Ascending aorta (tissue), 2 donors: ENCODE results near the gene GFPT2. TPM values are rescaled to one million over a fixed set of nuclear protein-coding genes. Genes with fewer than 3 reads are reported as not detected.

Experiments
- DNase-seq, 2 donors: peaks; one replicate each; pipeline ENCODE4 v3.0.0-alpha.2; 2019; ENCODE audit warnings: low spot score in 2 of 2
- H3K27ac ChIP-seq, 2 donors: fragments of 200-600 bp; sonication (generic); one replicate each; pipeline ENCODE4 v1.5.1; 2016 to 2017; ENCODE audit warnings: mild to moderate bottlenecking in 1 of 2
- H3K27me3 ChIP-seq: fragments of 200-600 bp; sonication (generic); one replicate; pipeline ENCODE4 v1.5.1; 2017
- H3K36me3 ChIP-seq, 2 donors: fragments of 200-600 bp; sonication (generic); one replicate each; pipeline ENCODE4 v1.5.1; 2016
- H3K4me1 ChIP-seq, 2 donors: fragments of 200-600 bp; sonication (generic); one replicate each; pipeline ENCODE4 v1.5.1; 2016 to 2017; ENCODE audit warnings: mild to moderate bottlenecking in 1 of 2
- H3K4me3 ChIP-seq, 2 donors: fragments of 200-600 bp; sonication (generic); one replicate each; pipeline ENCODE4 v1.5.1; 2016 to 2017; ENCODE audit warnings: mild to moderate bottlenecking in 1 of 2
- H3K9me3 ChIP-seq, 2 donors: fragments of 200-600 bp; sonication (generic); one replicate each; pipeline ENCODE4 v1.5.1; 2016
- intact Hi-C: fragments of 100-400 bp; cut with DNase I; formaldehyde crosslinking; loops from one replicate; pipeline ENCODE4 v1.15.1; 2023
- total RNA-seq: library from RNA; depleted of rRNA; stranded (reverse); fragments of >200 nt; gene quantifications from one replicate; pipeline ENCODE4 v1.1.0, GENCODE V29; 2016
- TF ChIP-seq, protein P1 (sequence below), 3 experiments: fragments of 200-600 bp in 2 of 3; fragments of 450-650 bp in 1 of 3; sonication (generic) in 2 of 3; IDR thresholded peaks; one replicate each; pipeline ENCODE4 v1.5.1; 2016 to 2019; ENCODE audit warnings: antibody characterized with exemption in 3 of 3, mild to moderate bottlenecking in 1 of 3, moderate library complexity in 1 of 3

GFPT2 gene
- total RNA-seq, 1 donor from 2014 or later = 25.2 TPM

DNA sequence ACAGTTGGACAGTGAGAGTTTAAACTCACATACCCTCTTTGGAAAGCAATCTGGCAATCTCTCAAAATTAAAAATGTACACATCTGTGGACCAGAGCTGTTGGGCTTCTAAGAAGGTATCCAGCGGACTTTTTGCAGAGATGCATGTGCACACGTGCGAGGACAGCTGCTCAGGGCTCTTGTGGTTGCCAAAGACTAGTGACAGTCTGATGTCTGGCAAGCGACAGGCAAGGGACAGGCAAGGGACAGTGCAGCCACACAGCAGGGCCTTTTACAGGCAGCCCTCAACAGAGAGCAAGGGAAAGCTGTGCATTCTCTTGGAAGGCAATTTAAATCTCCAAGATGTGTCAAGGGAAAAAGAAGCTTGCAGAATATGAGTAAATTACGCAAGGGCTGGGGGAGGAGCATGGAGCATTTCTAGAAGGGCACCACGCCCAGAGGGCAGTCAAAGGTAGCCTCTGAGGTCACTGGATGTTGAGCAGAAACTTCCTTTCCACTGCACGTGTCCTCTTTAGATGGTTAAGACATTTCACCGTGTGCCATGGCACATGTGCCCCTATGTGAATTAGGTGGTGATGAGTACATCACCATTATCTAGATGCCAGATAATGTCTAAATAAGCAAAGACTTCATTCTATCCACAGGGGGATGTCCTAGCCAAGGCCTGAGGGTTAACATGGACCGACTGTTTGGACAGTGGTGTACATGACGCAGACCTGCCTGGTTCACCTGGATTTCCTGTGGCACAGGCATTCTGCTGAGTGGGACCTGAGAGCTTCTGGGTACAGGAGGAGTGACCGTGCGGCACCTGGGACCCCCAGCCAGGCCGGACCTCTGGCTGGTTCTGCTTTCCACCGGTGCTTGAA lies 9.1 kb downstream of the GFPT2 start:
- no peak for DNase-seq
- H3K9me3 ChIP-seq = no peaks in the 10 kb centered on the region
- TF ChIP-seq, protein P1, sequence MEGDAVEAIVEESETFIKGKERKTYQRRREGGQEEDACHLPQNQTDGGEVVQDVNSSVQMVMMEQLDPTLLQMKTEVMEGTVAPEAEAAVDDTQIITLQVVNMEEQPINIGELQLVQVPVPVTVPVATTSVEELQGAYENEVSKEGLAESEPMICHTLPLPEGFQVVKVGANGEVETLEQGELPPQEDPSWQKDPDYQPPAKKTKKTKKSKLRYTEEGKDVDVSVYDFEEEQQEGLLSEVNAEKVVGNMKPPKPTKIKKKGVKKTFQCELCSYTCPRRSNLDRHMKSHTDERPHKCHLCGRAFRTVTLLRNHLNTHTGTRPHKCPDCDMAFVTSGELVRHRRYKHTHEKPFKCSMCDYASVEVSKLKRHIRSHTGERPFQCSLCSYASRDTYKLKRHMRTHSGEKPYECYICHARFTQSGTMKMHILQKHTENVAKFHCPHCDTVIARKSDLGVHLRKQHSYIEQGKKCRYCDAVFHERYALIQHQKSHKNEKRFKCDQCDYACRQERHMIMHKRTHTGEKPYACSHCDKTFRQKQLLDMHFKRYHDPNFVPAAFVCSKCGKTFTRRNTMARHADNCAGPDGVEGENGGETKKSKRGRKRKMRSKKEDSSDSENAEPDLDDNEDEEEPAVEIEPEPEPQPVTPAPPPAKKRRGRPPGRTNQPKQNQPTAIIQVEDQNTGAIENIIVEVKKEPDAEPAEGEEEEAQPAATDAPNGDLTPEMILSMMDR (IDR thresholded peaks at IDR 0.05) = no peak
- intact Hi-C loops = no loop called here
- H3K4me1 ChIP-seq = peaks cover 0 to 4% of the 10 kb centered on the region in 2 donors
- no peaks in the 10 kb centered on the region for H3K27me3 ChIP-seq
- no peak overlapping the region for H3K27ac ChIP-seq
- H3K4me3 ChIP-seq = no peak overlapping the region
- H3K36me3 ChIP-seq = no peaks in the 10 kb centered on the region

DNA sequence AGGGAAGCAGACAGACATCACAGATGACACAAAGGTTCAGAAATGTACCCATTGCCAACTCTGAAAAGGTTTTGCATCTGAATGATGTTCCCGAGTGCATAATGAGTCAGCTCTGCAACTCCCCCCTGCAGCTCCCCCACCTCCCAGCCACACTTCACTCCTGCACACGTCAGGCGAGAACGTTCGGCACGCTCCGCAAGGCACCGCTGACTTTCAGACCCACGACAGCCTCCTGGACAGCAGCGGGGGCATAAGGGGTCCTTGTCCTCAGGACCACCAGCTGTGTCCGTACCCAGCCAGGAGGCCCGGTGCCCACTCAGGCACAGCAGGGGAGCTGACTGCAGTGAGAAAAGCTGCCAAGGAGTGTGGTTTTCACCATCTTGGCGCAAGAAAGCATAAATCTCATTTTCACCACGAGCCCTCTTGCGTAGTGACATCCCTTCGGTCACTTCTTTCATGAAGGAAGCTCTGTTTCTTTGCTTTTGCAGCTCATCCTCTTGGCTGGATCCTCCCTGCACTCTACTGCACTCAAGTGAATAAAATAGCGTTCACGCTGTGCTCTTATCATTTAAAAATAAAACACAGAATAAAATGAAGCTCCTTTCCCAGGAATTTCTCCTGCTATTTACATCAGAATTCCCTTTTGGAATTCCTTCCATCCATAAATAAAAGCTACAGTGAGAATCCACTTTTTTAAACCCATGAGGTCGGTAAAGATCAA lies 9.9 kb downstream of the GFPT2 start:
- H3K4me3 ChIP-seq = no peak overlapping the region
- DNase-seq = no peak
- intact Hi-C loops = no loop called here

DNA sequence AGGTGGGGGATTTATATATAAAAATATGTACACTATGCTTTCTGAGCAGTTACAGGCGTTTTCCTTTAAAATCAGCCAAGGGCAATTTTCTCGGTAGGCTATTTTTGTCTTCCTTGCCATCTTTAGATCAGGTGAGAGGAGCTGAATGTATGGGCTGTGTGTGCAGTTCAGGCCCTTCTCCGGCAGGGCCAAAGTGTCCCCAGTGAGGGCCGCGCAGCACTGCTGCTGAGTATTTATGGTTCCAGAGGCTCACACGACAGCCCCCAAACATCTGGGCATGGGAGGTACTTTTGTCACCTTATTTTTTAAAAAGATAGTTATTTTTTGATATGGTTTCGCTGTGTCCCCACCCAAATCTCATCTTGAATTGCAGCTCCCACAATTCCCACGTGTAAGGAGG lies 11.5 kb downstream of the GFPT2 start:
- TF ChIP-seq, protein P1 (IDR thresholded peaks at IDR 0.05) = no peak
- intact Hi-C loops = no loop called here
- Histone ChIP-seq H3K4me1 (peaks cover 0 to 4% of the 10 kb centered on the region in 2 donors), H3K27ac (no peak overlapping the region), H3K27me3 (no peaks in the 10 kb centered on the region), H3K9me3 (no peaks in the 10 kb centered on the region), H3K4me3 (no peak overlapping the region), H3K36me3 (peaks cover 0 to 6% of the 10 kb centered on the region in 2 donors)
- DNase-seq = no peak

More for the DNA sequence above, 9.9 kb downstream of the GFPT2 start:
- no peak overlapping the region for H3K27ac ChIP-seq
- no peaks in the 10 kb centered on the region for H3K36me3 ChIP-seq
- no peaks in the 10 kb centered on the region for H3K9me3 ChIP-seq
- TF ChIP-seq, protein P1 (IDR thresholded peaks at IDR 0.05) = no peak
- peaks cover 0 to 4% of the 10 kb centered on the region in 2 donors for H3K4me1 ChIP-seq
- H3K27me3 ChIP-seq = no peaks in the 10 kb centered on the region

DNA sequence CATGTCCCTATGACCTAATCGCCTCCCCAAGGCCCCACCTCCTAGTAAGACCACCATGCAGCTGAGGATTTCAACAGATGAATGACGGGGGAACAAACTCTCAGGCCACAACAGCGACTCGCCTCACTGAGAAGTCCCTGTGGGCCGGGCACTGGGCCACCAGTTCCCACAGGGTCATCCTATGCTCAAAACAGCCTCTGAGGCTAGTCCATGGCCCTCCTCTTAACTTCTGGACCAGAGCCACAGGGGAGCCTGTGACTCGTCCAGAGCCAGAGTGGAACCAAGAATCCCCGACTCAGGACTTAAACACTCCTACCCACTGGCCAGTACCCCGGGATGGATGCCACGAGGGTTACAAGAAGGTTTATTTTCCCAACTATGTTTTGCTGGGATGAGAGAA lies 12.3 kb downstream of the GFPT2 start:
- TF ChIP-seq, protein P1 (IDR thresholded peaks at IDR 0.05) = no peak

DNA sequence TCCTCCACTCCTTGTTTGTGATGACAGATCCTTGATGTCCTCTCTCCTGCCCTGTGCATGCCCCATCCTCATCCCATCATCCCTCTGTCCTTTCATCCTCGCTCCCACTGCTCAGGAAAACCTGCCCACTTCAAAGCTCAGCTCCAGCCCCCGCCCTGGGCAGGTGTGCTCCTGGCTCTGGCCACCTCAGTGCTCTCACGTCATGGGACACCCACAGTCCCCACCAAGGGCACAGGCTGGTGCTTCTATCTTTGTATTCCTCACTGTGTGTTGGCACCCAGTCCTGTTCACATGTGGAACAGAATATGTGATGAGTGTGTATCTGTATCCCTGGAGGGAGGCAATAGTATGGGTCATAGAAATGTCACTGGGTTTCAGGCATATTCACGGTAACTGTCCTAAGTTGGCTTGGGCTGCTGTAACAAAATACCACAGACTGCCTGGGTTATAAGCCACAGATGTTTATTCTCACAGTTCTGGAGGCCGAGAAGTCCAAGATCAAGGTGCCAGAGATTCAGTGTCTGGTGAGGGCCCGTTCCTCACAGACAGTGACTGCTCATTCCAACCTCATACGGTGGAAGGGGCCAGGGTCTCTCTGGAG lies 13.5 kb downstream of the GFPT2 start:
- no peak overlapping the region for H3K4me3 ChIP-seq
- H3K27ac ChIP-seq = no peak overlapping the region
- TF ChIP-seq, protein P1 (IDR thresholded peaks at IDR 0.05) = no peak
- H3K9me3 ChIP-seq = no peaks in the 10 kb centered on the region
- H3K36me3 ChIP-seq = peaks cover 7 to 20% of the 10 kb centered on the region in 2 donors
- intact Hi-C loops = no loop called here
- peaks cover 0 to 4% of the 10 kb centered on the region in 2 donors for H3K4me1 ChIP-seq
- H3K27me3 ChIP-seq = no peaks in the 10 kb centered on the region
- DNase-seq = no peak

More for the DNA sequence above, 12.3 kb downstream of the GFPT2 start:
- DNase-seq = no peak
- H3K27me3 ChIP-seq = no peaks in the 10 kb centered on the region
- peaks cover 0 to 4% of the 10 kb centered on the region in 2 donors for H3K4me1 ChIP-seq
- no peaks in the 10 kb centered on the region for H3K9me3 ChIP-seq
- intact Hi-C loops = no loop called here
- peaks cover 0 to 9% of the 10 kb centered on the region in 2 donors for H3K36me3 ChIP-seq
- no peak overlapping the region for H3K27ac ChIP-seq
- H3K4me3 ChIP-seq = no peak overlapping the region
